GM12801 (cell line): ENCODE measurements around the gene TDRD9.

Experiments used
- TF ChIP-seq, protein P1 (sequence below): IDR thresholded peaks from one replicate; pipeline ENCODE4 v1.5.1; 2011; ENCODE audit warnings: control low read depth; ENCODE audit not compliant: insufficient read length; ENCODE audit errors: extremely low read depth

TDRD9 gene

GRCh38 chr14:103961928-103962578 is 33.8 kb downstream of the TDRD9 start:
- TF ChIP-seq, protein P1, sequence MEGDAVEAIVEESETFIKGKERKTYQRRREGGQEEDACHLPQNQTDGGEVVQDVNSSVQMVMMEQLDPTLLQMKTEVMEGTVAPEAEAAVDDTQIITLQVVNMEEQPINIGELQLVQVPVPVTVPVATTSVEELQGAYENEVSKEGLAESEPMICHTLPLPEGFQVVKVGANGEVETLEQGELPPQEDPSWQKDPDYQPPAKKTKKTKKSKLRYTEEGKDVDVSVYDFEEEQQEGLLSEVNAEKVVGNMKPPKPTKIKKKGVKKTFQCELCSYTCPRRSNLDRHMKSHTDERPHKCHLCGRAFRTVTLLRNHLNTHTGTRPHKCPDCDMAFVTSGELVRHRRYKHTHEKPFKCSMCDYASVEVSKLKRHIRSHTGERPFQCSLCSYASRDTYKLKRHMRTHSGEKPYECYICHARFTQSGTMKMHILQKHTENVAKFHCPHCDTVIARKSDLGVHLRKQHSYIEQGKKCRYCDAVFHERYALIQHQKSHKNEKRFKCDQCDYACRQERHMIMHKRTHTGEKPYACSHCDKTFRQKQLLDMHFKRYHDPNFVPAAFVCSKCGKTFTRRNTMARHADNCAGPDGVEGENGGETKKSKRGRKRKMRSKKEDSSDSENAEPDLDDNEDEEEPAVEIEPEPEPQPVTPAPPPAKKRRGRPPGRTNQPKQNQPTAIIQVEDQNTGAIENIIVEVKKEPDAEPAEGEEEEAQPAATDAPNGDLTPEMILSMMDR: no peak

DNA sequence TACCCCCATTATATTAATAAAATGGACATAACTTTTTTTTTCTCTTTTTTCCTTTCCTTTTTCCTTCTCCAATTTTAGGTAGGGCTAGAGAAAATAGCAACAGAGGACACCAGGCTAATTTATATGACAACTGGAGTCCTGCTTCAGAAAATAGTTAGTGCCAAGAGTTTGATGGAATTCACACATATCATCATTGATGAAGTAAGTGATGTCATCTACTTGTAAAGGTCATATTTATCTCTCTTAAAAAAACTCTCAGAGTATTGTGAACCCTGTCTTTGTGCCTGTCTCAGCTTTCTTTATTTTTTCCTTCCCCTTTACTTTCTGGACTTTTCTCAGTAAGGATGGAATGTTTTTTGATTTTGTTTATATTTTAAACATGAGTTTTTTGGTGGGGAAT is 38.4 kb downstream of the TDRD9 start:
- TF ChIP-seq, protein P1: no peak

DNA sequence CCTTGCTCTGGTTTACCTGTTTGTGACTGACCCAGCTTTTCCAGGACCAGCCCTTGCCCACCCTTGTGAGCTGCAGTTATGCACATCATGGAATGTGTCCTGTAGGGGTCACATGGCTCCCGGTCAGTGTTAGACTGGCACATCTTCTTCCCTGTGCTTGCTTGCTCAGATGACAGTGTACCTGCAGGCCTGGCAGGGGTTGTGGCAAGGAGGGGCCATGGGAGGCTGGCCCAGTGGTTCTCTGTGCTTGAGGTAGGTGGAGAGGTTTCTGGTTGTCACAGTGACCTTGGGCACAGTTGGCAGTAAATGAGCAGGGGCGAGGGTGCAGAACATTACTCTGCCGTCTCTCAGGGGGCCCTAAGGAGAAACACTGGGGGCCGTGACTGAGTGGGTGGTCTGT is 41.7 kb downstream of the TDRD9 start:
- TF ChIP-seq, protein P1: no peak

DNA sequence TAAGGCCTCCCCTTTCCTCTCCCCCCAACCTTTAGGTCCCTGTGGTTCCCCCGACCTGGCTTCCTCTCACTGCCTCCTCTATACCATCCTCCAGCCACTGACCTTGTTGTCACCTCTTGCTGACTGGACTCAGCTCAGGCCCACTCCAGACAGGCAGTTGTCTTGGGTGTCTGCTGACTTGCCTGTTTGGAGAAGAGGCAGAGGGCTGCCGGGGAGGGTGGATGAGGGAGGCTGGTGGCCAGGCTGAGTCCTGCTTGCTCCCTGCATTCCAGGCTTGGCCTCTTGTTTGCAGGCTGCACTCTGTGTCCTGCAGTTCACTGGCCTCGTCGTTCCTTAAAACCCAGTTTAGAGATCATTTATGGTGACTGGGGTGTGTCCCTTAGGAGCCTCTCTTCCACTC is 45.1 kb downstream of the TDRD9 start:
- TF ChIP-seq, protein P1: no peak

DNA sequence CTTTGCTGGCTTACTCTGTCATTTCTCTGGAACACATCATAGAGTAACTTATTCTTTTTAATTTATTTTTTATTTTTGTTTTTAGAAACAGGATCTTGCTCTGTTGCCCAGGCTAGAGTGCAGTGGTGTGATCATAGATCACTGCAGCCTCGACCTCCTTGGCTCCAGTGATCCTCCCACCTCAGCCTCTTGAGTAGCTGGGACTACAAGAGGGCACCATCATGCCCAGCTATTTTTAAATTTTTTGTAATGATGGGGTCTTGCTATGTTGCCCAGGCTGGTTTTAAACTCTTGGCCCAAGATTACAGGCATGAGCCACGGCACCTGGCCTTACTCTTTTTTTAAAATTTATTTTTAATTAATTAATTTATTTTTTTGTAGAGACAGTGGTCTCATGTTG is 46.3 kb downstream of the TDRD9 start:
- TF ChIP-seq, protein P1: no peak

GRCh38 chr14:103984196-103984595 is 55.9 kb downstream of the TDRD9 start:
- TF ChIP-seq, protein P1: no peak

DNA sequence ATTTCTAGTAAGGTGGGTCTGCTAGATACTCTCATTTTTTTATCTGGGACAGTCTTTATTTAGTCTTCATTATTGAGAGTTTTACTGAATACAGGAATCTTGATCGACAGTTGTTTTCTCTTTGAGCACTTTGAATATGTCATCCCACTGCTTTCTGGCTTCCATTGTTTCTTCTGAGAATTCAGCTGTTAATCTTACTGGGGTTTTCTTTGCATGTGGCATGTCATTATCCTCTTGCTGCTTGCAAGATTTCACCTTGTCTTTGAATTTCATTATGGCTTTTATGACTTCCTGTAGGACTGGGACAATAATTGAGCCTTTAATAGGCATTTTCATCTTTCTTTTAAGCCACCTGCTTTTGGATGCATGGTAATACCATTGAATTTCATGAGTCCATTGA is 60.8 kb downstream of the TDRD9 start:
- TF ChIP-seq, protein P1: no peak
